Heart right ventricle (tissue), 16 donors: ENCODE results near the gene TCERG1L. TPM values are rescaled to one million over a fixed set of nuclear protein-coding genes. Genes with fewer than 3 reads are reported as not detected.

Experiments
- ATAC-seq, 8 donors: fragments of 200-7000 bp; cut with Tn5 transposase; one replicate each; pipeline ENCODE4 v1.9.1; 2020; ENCODE audit warnings: mild to moderate bottlenecking in 8 of 8, moderate library complexity in 8 of 8, moderate number of reproducible peaks in 1 of 8
- DNase-seq, 2 donors: peaks; one replicate each; pipeline ENCODE4 v3.0.0-alpha.2; 2020
- H3K27ac ChIP-seq, 10 donors: fragments of 200-600 bp; sonication (generic) in 2 of 10; one replicate each; pipeline versions ENCODE4 v1.5.0 to v1.8.0; 2020 to 2022; ENCODE audit warnings: mild to moderate bottlenecking in 3 of 10
- H3K27me3 ChIP-seq, 7 donors: fragments of 200-600 bp; one replicate each; pipeline ENCODE4 v1.8.0; 2021 to 2022; ENCODE audit warnings: mild to moderate bottlenecking in 2 of 7
- H3K36me3 ChIP-seq, 9 donors: fragments of 200-600 bp; sonication (generic) in 1 of 9; one replicate each; pipeline versions ENCODE4 v1.5.0 to v1.8.0; 2020 to 2022; ENCODE audit warnings: mild to moderate bottlenecking in 2 of 9
- H3K4me1 ChIP-seq, 9 donors: fragments of 200-600 bp; sonication (generic) in 1 of 9; one replicate each; pipeline versions ENCODE4 v1.5.0 to v1.8.0; 2020 to 2022; ENCODE audit warnings: mild to moderate bottlenecking in 4 of 9
- H3K4me3 ChIP-seq, 10 donors: fragments of 200-600 bp; sonication (generic) in 2 of 10; one replicate each; pipeline versions ENCODE4 v1.5.0 to v1.8.0; 2020 to 2022; ENCODE audit warnings: mild to moderate bottlenecking in 7 of 10, moderate library complexity in 2 of 10
- H3K9me3 ChIP-seq, 11 donors: fragments of 200-600 bp in 10 of 11; sonication (generic) in 2 of 11; one replicate each; pipeline versions ENCODE4 v1.5.0 to v1.8.0; 2013 to 2022; ENCODE audit warnings: mild to moderate bottlenecking in 2 of 11, control low read depth in 1 of 11, moderate library complexity in 1 of 11
- WGBS, 2 donors: extraction: QIAGEN DNeasy Blood & Tissue Kit; methylation state at CpG; one replicate each; pipeline ENCODE4 v1.1.7; 2013; ENCODE audit warnings: inconsistent platforms in 1 of 2; 5-methylcytosine and 5-hydroxymethylcytosine counted together
- intact Hi-C, 10 donors: fragments of 100-400 bp; cut with DNase I; formaldehyde crosslinking; loops; one replicate each; pipeline versions ENCODE4 v1.11.1 to v1.14.2; 2022
- polyA plus RNA-seq, 2 donors: library from polyadenylated mRNA; stranded (reverse); fragments of 200-250 nt; gene quantifications; one replicate each; pipeline ENCODE4 v1.2.3, GENCODE V29; 2013
- total RNA-seq, 10 donors: library from RNA; stranded (reverse); fragmentation: NEBNext Ultra II Directional in 3 of 10; extraction: Animal tissue kit (Norgen Biotek cat#: 25700) in 3 of 10; gene quantifications; one replicate each; pipeline versions ENCODE4 v1.2.1 to v1.2.4, GENCODE V29; 2021 to 2023
- TF ChIP-seq, protein P1 (sequence below), 9 donors: fragments of 200-600 bp; sonication (generic) in 2 of 9; IDR thresholded peaks; one replicate each; pipeline versions ENCODE4 v1.5.0 to v1.8.0; 2021 to 2022; ENCODE audit warnings: antibody characterized with exemption in 9 of 9, mild to moderate bottlenecking in 5 of 9, moderate library complexity in 1 of 9
- donor health status: Arrhythmogenic right ventricular cardiomyopathy.
- donor health status: ischemic (EF 13 %, LVEDD 7.1; RV severe dilation, severe dysfunction).
- donor health status: healthy with polysubstance abuse.
- donor health status: DM: no; HTN: yes; CAD: no.
- donor health status: DM: no; HTN: no; CAD: no.
- donor health status: ischemic (EF 25% LVEDD 6.9; RV normal size, moderate dysfunction).
- donor health status: ischemic (EF 25% LVEDD 5.7; RV mildly dilated, moderate dysfunction).
- donor health status: healthy.
- donor health status: DM: yes; HTN: yes; CAD: no.
- donor health status: Ischemic cardiomyopathy.
- donor health status: ischemic (EF 35%, LVEDD 5.7; RV mildly dilated, moderate dysfunction).
- donor health status: nonischemic (EF 11% LVEDD 7.7; RV severe dilation, severe dysfunction).
- donor health status: DM: yes; HTN: yes; CAD: no.
- donor health status: PGD.
- donor health status: ischemic (EF 29% LVEDD 5.4; RV normal size, mild dysfunction).
- donor health status: nonischemic (EF 23%, LVEDD 6.1; RV moderate dilation, normal function).

TCERG1L gene
- total and polyA plus RNA-seq, 12 donors: 0.09 TPM; not detected in 10

DNA sequence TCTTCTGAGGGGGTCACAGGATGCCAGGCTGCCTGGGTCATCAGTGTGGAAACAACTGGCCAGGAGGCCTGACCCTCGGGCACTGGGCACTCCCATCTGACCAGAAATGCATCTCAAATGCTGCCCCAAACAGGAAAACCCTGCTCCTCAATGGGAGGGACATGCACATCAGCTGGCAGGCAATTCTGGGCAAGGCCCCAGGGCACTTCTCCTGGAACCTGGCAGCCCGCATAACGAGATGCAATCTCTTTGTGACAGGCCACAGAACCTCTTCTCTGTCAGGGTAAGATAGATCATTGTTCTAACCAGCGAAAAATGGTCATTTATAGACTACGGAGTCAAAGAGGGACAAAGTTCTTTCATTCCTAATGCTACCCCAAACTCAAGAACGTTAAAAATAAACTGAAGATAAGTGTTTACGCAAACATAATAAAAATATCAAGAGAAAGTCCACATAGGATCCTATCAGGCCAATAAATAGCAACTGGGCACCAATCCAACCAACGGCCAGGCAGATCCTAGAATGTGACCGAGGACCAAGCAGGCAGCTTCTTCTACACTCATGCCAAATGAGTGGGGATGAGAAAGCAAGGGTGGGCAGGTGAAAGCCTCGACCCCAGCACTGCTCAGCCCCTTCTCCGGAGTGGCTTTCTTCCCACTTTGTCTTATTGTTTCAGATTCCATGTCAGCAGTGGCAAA lies 212.3 kb downstream of the TCERG1L start:
- no peak for DNase-seq

DNA sequence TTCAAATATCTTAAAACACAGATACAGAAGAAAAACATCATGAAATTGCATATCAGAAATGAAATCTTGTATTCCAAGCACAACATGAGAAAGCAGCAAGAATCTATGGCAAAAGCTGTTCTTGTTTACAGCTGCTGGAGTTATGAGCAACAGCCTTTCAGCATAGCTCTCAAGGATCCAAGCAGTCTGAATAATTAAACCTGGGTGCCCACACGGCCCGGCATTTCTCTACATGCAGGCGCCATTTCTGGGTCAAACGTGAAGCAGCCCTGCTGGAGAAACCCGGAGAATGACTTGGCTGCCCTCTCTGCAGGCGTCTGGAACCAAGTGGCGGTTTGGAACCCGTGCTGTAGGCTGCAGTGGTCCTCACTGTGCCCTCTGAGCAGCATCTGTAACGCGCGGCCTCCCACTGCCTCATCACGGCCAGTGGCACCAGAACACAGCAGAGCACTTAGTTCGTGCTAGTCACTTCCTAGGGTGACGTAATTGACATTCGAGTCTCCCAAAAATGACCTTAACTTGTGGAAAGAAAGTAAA lies 213.0 kb downstream of the TCERG1L start:
- Histone ChIP-seq H3K27me3 (peaks cover 0 to 10% (median 0%) of the 10 kb centered on the region in 7 donors), H3K9me3 (no peaks in the 10 kb centered on the region), H3K4me3 (no peak overlapping the region), H3K4me1 (peaks cover 0 to 10% (median 0%) of the 10 kb centered on the region in 9 donors), H3K36me3 (no peaks in the 10 kb centered on the region), H3K27ac (no peak overlapping the region)
- intact Hi-C loops: no loop called here
- WGBS, 2 donors: 86 to 90% methylated on average over 15 of the region's 15 CpGs
- DNase-seq (no peak), ATAC-seq (no peak)
- TF ChIP-seq, protein P1, sequence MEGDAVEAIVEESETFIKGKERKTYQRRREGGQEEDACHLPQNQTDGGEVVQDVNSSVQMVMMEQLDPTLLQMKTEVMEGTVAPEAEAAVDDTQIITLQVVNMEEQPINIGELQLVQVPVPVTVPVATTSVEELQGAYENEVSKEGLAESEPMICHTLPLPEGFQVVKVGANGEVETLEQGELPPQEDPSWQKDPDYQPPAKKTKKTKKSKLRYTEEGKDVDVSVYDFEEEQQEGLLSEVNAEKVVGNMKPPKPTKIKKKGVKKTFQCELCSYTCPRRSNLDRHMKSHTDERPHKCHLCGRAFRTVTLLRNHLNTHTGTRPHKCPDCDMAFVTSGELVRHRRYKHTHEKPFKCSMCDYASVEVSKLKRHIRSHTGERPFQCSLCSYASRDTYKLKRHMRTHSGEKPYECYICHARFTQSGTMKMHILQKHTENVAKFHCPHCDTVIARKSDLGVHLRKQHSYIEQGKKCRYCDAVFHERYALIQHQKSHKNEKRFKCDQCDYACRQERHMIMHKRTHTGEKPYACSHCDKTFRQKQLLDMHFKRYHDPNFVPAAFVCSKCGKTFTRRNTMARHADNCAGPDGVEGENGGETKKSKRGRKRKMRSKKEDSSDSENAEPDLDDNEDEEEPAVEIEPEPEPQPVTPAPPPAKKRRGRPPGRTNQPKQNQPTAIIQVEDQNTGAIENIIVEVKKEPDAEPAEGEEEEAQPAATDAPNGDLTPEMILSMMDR (IDR thresholded peaks at IDR 0.05): no peak

More for the DNA sequence above, 212.3 kb downstream of the TCERG1L start:
- intact Hi-C loops: no loop called here
- 66 to 75% methylated on average over 11 of the region's 11 CpGs for WGBS, 2 donors
- ATAC-seq: no peak
- no peak overlapping the region for H3K27ac ChIP-seq
- H3K9me3 ChIP-seq: no peaks in the 10 kb centered on the region
- H3K4me3 ChIP-seq: no peak overlapping the region
- TF ChIP-seq, protein P1 (IDR thresholded peaks at IDR 0.05): no peak
- peaks cover 0 to 7% (median 0%) of the 10 kb centered on the region in 9 donors for H3K4me1 ChIP-seq
- no peaks in the 10 kb centered on the region for H3K36me3 ChIP-seq
- peaks cover 0 to 10% (median 0%) of the 10 kb centered on the region in 7 donors for H3K27me3 ChIP-seq

DNA sequence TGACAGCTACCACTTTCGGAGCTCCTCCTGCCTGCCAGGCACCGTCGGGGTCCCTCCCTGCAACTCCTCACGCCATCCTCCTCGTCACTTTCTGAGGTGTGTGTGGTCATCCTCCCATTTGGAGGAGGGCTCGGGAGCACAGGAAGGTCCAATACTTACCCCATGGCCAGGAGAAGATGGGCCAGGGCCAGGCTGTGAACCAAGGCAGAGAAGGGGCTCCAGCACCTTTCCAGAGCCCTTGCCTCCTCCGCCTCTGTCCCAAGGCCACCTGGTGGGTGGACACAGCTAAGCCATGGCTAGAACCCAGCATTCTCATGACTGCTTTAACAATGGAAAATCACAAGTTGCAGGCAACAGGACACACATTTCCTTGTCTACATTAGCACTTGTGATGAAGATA lies 215.5 kb downstream of the TCERG1L start:
- DNase-seq (no peak), ATAC-seq (peak in 1 of 8 donors; percentile 20)
- Histone ChIP-seq H3K36me3 (no peaks in the 10 kb centered on the region), H3K4me3 (no peak overlapping the region), H3K27me3 (peaks cover 0 to 10% (median 0%) of the 10 kb centered on the region in 7 donors), H3K9me3 (no peaks in the 10 kb centered on the region), H3K4me1 (peaks cover 0 to 10% (median 0%) of the 10 kb centered on the region in 9 donors), H3K27ac (no peak overlapping the region)
- intact Hi-C loops: no loop called here
- WGBS, 2 donors: 87 to 93% methylated on average over 7 of the region's 7 CpGs
- TF ChIP-seq, protein P1 (IDR thresholded peaks at IDR 0.05): no peak

DNA sequence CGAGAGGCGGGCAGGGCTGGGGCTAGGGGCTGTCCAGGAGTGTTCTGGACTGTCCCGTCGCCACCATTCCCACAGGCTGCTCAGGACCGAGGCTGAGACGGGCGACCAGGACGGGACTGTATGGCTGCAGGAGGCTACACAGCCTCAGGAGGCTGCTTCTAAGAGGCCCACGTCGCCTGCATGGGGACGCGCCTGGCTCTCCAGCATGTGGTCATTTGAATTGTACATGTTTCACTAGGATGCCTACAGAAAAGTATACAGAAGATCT lies 216.3 kb downstream of the TCERG1L start:
- no peak for DNase-seq
- 86 to 87% methylated on average over 12 of the region's 12 CpGs for WGBS, 2 donors
- Histone ChIP-seq H3K4me3 (no peak overlapping the region), H3K27ac (no peak overlapping the region), H3K36me3 (no peaks in the 10 kb centered on the region), H3K27me3 (peaks cover 0 to 10% (median 0%) of the 10 kb centered on the region in 7 donors), H3K9me3 (no peaks in the 10 kb centered on the region), H3K4me1 (peaks cover 0 to 10% (median 0%) of the 10 kb centered on the region in 9 donors)
- peak in 1 of 8 donors; percentile 13 for ATAC-seq
- intact Hi-C loops: no loop called here
- TF ChIP-seq, protein P1 (IDR thresholded peaks at IDR 0.05): no peak
